Hypothalamus (tissue), 51 donors: ENCODE results near the gene EXOC3L1.

Source experiments
- DNase-seq, 51 donors: peaks; one replicate each; lab custom pipeline; 2025; lab: John Stamatoyannopoulos, UW

Gene EXOC3L1

GRCh38 chr16:67166598-67167168 is 23.3 kb downstream of the EXOC3L1 start:
- no peak for DNase-seq

GRCh38 chr16:67166110-67166547 is 23.8 kb downstream of the EXOC3L1 start:
- no peak for DNase-seq

GRCh38 chr16:67165121-67166078 is 24.5 kb downstream of the EXOC3L1 start:
- DNase-seq, result no peak

GRCh38 chr16:67164599-67165061 is 25.3 kb downstream of the EXOC3L1 start, which contains the start of gene HSF4:
HSF4 (plus strand) TSS chr16:67164745; CDS start chr16:67164812, 67 bp downstream.
- DNase-seq, result peak in 28 of 51 donors; percentile 18 to 73 (median 46)

- DNase-seq, result peak in 10 of 51 donors; percentile 27 to 69 (median 57)
Measured at GRCh38 chr16:67163999-67164558, 25.9 kb downstream of the EXOC3L1 start.

- peak in 40 of 51 donors; percentile 20 to 86 (median 58) for DNase-seq
Measured at GRCh38 chr16:67163164-67163998, 26.6 kb downstream of the EXOC3L1 start.

- DNase-seq, result no peak
Measured at GRCh38 chr16:67162506-67163163, 27.3 kb downstream of the EXOC3L1 start.

GRCh38 chr16:67161595-67162058 is 28.3 kb downstream of the EXOC3L1 start:
- no peak for DNase-seq

- DNase-seq, result peak in 1 of 51 donors; percentile 24
Measured at GRCh38 chr16:67158637-67159600, 31.0 kb downstream of the EXOC3L1 start.

GRCh38 chr16:67157892-67158635 is 31.9 kb downstream of the EXOC3L1 start:
- no peak for DNase-seq

- DNase-seq, result no peak
Measured at GRCh38 chr16:67157106-67157748, 32.7 kb downstream of the EXOC3L1 start.

GRCh38 chr16:67156143-67156844 is 33.6 kb downstream of the EXOC3L1 start:
- no peak for DNase-seq

GRCh38 chr16:67155295-67156142 is 34.4 kb downstream of the EXOC3L1 start:
- peak in 46 of 51 donors; percentile 23 to 89 (median 62) for DNase-seq

GRCh38 chr16:67154578-67155294 is 35.2 kb downstream of the EXOC3L1 start:
- DNase-seq, result no peak
